PFSK-1 (cell line): ENCODE data around the gene RARA. TPM values are rescaled to one million over a fixed set of nuclear protein-coding genes. Genes with fewer than 3 reads are reported as not detected.

Experiments used
- FOXP2 ChIP-seq: optimal IDR thresholded peaks from 2 replicates; pipeline ENCODE3; 2011; ENCODE audit warnings: borderline replicate concordance, control low read depth, inconsistent platforms; ENCODE audit not compliant: insufficient read depth; ENCODE audit errors: extremely low read length, extremely low read depth
- POLR2AphosphoS5 ChIP-seq: IDR thresholded peaks from 2 replicates; pipeline ENCODE4 v1.6.1; 2012; ENCODE audit warnings: low read depth, mild to moderate bottlenecking, control low read depth, low read length, moderate library complexity
- SIN3A ChIP-seq: IDR thresholded peaks from 2 replicates; pipeline ENCODE4 v1.6.1; 2012; ENCODE audit warnings: mild to moderate bottlenecking, low read length, moderate library complexity, borderline replicate concordance; ENCODE audit not compliant: insufficient read depth
- TAF1 ChIP-seq: IDR thresholded peaks from 2 replicates; pipeline ENCODE4 v1.6.1; 2012; ENCODE audit warnings: low read length, control low read depth, borderline replicate concordance; ENCODE audit not compliant: insufficient read depth
- polyA plus RNA-seq: library from polyadenylated mRNA; unstranded; fragments of >200 nt; gene quantifications from one replicate; pipeline ENCODE4 v1.2.1, GENCODE V29; 2012; ENCODE audit warnings: low read depth, missing spikeins; ENCODE audit not compliant: insufficient read length
- TF ChIP-seq, protein P1 (sequence below), 2 experiments: IDR thresholded peaks; 2 replicates each; pipeline versions ENCODE4 v1.6.1 to v1.8.0; 2011 to 2012; ENCODE audit warnings: low read depth in 2 of 2, low read length in 2 of 2, control low read depth in 1 of 2, inconsistent platforms in 1 of 2, mild to moderate bottlenecking in 1 of 2, moderate library complexity in 1 of 2; ENCODE audit not compliant: insufficient read depth in 1 of 2

Gene RARA
- polyA plus RNA-seq, result 57.6 TPM

DNA sequence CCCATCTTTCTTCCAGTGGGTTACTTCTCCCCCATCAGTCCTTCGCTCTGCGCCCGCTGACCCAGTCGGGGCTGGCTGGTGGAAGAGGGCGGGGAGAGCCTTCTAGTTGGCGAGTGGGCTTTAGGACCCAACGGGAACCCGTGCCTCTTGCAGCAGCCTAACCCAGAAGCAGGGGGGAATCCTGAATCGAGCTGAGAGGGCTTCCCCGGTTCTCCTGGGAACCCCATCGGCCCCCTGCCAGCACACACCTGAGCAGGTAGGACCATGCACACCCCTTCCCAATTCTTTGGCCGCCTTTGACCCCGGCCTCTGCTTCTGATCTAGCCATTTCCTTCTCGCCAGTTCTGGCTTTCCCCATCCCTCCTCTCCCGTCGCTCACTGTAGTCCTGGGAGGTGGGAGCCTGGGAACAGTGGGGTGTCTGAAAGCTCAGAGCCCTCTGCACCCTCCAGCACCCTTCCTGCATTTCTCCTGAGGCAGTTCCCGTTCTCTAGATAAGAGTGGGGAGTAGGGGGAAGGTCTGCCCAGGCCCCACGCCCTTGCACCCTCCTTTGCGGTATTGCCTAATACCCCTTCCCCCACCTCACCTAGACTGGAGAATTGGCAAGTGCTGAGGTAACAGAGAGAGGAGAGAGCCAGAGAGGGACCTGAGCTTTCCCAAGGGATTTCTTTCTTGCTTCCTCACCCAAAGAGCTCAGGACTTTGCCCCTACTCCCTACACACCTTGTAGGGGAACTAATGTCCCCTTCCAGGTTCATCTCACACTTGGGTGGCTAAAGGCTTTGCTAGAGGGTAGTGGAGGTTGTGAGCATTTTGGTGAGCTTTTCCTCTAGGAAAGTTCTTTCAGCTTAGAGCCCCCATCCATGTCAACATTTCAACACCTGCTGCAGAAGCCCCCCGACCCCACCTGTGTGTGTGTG lies at the start of gene RARA:
RARA (plus strand) TSS at position 150 of the 918 bp plus-strand sequence. CDS start 22,039 bp downstream, outside the sequence.
- TF ChIP-seq SIN3A, result no peak
- no peak for TF ChIP-seq FOXP2

DNA sequence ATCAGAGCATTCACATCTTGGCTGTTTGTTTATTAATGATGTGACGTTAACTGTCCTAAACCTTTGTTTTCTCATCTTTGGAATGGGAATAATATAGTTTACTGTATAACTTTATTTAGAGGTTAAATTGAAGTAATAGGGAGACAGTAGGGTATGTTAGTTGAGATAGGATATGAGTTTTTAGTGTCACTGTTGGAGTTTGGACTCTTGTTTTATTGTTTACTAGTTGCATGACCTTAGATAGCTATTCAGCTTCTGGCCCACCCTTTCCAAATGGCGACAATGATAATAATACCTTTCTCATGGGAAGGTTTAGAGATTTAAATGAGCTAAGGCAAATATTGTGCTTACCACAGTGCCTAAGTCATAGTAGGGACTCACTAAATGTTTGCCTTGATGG lies 49.5 kb upstream of the RARA start:
- TF ChIP-seq FOXP2 (no peak), SIN3A (no peak), TAF1 (no peak), POLR2AphosphoS5 (no peak)
- TF ChIP-seq, protein P1, sequence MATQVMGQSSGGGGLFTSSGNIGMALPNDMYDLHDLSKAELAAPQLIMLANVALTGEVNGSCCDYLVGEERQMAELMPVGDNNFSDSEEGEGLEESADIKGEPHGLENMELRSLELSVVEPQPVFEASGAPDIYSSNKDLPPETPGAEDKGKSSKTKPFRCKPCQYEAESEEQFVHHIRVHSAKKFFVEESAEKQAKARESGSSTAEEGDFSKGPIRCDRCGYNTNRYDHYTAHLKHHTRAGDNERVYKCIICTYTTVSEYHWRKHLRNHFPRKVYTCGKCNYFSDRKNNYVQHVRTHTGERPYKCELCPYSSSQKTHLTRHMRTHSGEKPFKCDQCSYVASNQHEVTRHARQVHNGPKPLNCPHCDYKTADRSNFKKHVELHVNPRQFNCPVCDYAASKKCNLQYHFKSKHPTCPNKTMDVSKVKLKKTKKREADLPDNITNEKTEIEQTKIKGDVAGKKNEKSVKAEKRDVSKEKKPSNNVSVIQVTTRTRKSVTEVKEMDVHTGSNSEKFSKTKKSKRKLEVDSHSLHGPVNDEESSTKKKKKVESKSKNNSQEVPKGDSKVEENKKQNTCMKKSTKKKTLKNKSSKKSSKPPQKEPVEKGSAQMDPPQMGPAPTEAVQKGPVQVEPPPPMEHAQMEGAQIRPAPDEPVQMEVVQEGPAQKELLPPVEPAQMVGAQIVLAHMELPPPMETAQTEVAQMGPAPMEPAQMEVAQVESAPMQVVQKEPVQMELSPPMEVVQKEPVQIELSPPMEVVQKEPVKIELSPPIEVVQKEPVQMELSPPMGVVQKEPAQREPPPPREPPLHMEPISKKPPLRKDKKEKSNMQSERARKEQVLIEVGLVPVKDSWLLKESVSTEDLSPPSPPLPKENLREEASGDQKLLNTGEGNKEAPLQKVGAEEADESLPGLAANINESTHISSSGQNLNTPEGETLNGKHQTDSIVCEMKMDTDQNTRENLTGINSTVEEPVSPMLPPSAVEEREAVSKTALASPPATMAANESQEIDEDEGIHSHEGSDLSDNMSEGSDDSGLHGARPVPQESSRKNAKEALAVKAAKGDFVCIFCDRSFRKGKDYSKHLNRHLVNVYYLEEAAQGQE (IDR thresholded peaks at IDR 0.05; ENCODE audit: insufficient read depth in 1 of 2, low read depth in 2 of 2, low read length in 2 of 2), result no peak

DNA sequence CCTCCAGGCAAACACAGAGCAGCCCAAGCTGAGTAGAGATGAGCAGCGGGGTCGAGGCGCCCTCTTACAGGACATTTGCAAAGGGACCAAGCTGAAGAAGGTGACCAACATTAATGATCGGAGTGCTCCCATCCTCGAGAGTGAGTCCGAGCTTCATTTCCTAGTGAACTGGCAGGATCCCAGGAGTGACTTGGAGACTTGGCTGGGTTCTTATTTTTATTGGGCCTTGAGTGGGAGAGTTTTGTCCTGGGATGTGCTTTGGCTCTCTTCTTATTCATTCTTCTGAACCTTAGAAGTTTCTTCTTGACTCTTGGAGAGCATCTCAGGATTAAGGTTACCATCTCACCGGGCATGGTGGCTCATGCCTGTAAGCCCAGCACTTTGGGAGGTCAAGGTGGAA lies 48.5 kb upstream of the RARA start:
- TF ChIP-seq SIN3A (no peak), TAF1 (no peak), POLR2AphosphoS5 (no peak), FOXP2 (no peak)
- TF ChIP-seq, protein P1 (IDR thresholded peaks at IDR 0.05; ENCODE audit: insufficient read depth in 1 of 2, low read depth in 2 of 2, low read length in 2 of 2), result no peak

DNA sequence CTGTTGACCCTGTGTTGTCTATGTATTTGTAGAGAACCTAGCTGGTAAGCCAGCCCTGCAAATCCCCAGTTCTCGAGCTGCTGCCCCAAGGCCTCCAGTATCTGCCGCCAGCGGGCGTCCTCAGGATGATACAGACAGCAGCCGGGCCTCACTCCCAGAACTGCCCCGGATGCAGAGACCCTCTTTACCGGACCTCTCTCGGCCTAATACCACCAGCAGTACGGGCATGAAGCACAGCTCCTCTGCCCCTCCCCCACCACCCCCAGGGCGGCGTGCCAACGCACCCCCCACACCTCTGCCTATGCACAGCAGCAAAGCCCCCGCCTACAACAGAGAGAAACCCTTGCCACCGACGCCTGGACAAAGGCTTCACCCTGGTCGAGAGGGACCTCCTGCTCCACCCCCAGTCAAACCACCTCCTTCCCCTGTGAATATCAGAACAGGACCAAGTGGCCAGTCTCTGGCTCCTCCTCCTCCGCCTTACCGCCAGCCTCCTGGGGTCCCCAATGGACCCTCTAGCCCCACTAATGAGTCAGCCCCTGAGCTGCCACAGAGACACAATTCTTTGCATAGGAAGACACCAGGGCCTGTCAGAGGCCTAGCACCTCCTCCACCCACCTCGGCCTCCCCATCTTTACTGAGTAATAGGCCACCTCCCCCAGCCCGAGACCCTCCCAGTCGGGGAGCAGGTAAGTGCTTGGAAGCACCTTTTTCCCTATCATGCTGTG lies 44.4 kb upstream of the RARA start:
- no peak for TF ChIP-seq FOXP2

DNA sequence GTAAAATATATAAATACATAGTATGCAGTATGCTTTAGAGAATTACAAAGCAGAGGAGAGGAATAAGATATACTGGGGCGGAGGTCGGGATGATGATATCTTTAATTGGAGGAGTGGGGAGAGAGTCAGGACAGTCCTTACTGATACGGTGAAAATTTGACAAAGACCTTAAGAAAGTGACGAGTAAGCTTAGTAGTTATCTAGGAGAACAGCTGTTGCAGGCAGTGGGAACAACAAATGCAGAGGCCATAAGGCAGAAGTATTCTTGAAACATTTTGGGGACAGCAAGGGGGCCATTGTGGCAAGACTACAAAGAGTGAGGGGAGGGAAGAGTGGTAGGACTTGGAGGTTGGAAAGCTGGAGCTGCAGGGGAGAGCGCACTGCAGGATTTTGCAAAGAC lies 43.6 kb upstream of the RARA start:
- no peak for TF ChIP-seq TAF1
- TF ChIP-seq FOXP2, result no peak

DNA sequence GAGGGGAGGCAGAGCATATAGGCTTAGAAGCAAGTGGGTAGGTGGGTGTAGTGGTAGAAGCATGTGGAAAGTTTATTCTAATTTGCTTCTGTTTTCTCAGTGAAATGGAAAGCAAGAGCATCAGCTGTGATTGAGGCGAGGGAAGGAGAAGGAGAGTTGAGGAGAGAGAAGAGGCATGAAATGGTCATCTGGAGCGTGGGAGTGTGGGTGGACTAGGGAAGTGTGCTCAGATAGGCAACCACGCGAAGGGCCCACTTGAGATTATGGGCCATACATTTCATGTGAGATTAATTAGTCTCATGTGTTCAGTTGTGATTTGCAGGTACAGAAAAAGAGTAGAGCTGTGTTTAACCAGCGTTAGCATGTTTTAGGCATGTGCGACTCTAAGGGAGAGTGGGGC lies 42.1 kb upstream of the RARA start:
- TF ChIP-seq TAF1, result no peak
- TF ChIP-seq, protein P1 (IDR thresholded peaks at IDR 0.05; ENCODE audit: insufficient read depth in 1 of 2, low read depth in 2 of 2, low read length in 2 of 2), result no peak
- TF ChIP-seq FOXP2, result no peak
- no peak for TF ChIP-seq SIN3A
- no peak for TF ChIP-seq POLR2AphosphoS5

DNA sequence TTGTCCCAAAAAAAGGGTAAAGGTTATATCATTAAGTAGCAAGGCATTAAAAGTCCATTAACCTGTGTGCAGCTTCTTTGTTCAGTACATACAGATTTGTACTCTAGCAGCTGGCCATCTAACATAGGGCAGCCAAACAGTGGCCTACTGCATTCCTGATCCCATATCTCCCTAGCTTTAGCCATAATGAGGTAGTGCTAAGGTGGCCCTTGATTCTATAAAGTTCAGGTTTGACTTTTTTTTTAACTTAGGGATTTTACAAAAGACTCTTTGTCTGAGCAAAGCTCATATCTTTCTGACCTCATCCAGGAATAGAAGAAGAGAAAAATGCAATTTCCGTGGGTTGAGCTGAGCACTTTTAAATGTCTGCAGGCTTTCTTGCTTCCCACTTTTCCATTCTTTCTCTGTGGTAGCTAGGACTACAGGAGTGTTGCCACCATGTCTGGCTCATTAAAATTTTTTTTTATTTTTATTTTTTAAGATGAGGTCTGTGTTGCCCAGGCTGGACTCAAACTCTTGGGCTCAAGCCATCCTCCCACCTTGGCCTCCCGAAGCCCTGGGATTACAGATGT lies 40.8 kb upstream of the RARA start:
- TF ChIP-seq SIN3A (no peak), FOXP2 (no peak), POLR2AphosphoS5 (no peak), TAF1 (no peak)
- TF ChIP-seq, protein P1 (IDR thresholded peaks at IDR 0.05; ENCODE audit: insufficient read depth in 1 of 2, low read depth in 2 of 2, low read length in 2 of 2), result no peak
